B cell (primary cell): ENCODE results near the gene BCL3. TPM values are rescaled to one million over a fixed set of nuclear protein-coding genes. Genes with fewer than 3 reads are reported as not detected.
A peak's percentile ranks its signal among the peaks of the same experiment; 100 is the strongest.

Source experiments
- ATAC-seq: fragments of 200-7000 bp; cut with Tn5 transposase; one replicate; pipeline ENCODE4 v1.10.0; 2021; ENCODE audit warnings: low read depth, mild to moderate bottlenecking, moderate number of reproducible peaks, moderate library complexity
- CTCF ChIA-PET: fragments of 350-600 bp; sonication (Branson Sonifier 250); formaldehyde crosslinking; loops from one replicate; lab custom pipeline; 2021; ENCODE audit warnings: antibody characterized with exemption, inconsistent platforms; lab: Charles Lee
- POLR2A ChIA-PET: fragments of 350-600 bp; sonication (Branson Sonifier 250); formaldehyde crosslinking; loops from one replicate; lab custom pipeline; 2021; ENCODE audit warnings: antibody characterized with exemption; lab: Charles Lee
- DNase-seq: peaks from one replicate; pipeline ENCODE4 v3.0.0; 2013
- H2AFZ ChIP-seq: 2 replicates; pipeline ENCODE4 v1.6.1; 2012; ENCODE audit warnings: mild to moderate bottlenecking, low read depth, low read length; ENCODE audit not compliant: insufficient read depth, poor library complexity, severe bottlenecking
- H3K27ac ChIP-seq, 2 donors: 1 replicate in 1 of 2; 2 replicates in 1 of 2; pipeline ENCODE4 v1.5.1; 2012 to 2013; ENCODE audit warnings: low read length in 2 of 2, mild to moderate bottlenecking in 2 of 2, moderate library complexity in 1 of 2
- H3K27me3 ChIP-seq, 4 experiments: fragments of 200-600 bp in 1 of 4; sonication (generic) in 1 of 4; replicated peaks in 1 of 4; 1 replicate in 2 of 4; 2 replicates in 2 of 4; pipeline versions ENCODE4 v1.6.1 to v1.7.0; 2013 to 2016; ENCODE audit warnings: low read length in 3 of 4, mild to moderate bottlenecking in 2 of 4, mixed read lengths in 1 of 4, moderate library complexity in 1 of 4; ENCODE audit not compliant: insufficient read depth in 4 of 4, control insufficient read depth in 3 of 4; ENCODE audit errors: control extremely low read depth in 1 of 4
- H3K36me3 ChIP-seq, 2 experiments: replicated peaks in 1 of 2; 1 replicate in 1 of 2; 2 replicates in 1 of 2; pipeline versions ENCODE4 v1.6.1 to v1.7.1; 2013; ENCODE audit warnings: low read length in 1 of 2; ENCODE audit not compliant: insufficient read depth in 2 of 2, control insufficient read depth in 1 of 2; ENCODE audit errors: control extremely low read depth in 1 of 2, extremely low read depth in 1 of 2
- H3K4me1 ChIP-seq, 2 donors: fragments of 200-600 bp in 1 of 2; sonication (generic) in 1 of 2; 1 replicate in 1 of 2; 2 replicates in 1 of 2; pipeline versions ENCODE4 v1.5.1 to v1.6.1; 2013 to 2017; ENCODE audit warnings: low read length in 2 of 2; ENCODE audit not compliant: control insufficient read depth in 2 of 2, insufficient read depth in 2 of 2
- H3K4me2 ChIP-seq: replicated peaks from 2 replicates; pipeline ENCODE3; 2012; ENCODE audit warnings: mild to moderate bottlenecking, low read depth, low read length; ENCODE audit not compliant: poor library complexity, severe bottlenecking
- H3K4me3 ChIP-seq, 5 experiments: fragments of 200-600 bp in 1 of 5; sonication (generic) in 1 of 5; 1 replicate in 3 of 5; 2 replicates in 2 of 5; pipeline versions ENCODE4 v1.5.1 to v1.7.0; 2011 to 2016; ENCODE audit warnings: low read length in 4 of 5, mild to moderate bottlenecking in 4 of 5, low read depth in 2 of 5, control low read depth in 1 of 5, moderate library complexity in 1 of 5; ENCODE audit not compliant: insufficient read depth in 1 of 5; ENCODE audit errors: control extremely low read depth in 1 of 5, extremely low read depth in 1 of 5
- H3K79me2 ChIP-seq: fragments of 200-600 bp; sonication (generic); one replicate; pipeline ENCODE4 v1.6.0; 2016; ENCODE audit warnings: low read length; ENCODE audit not compliant: control insufficient read depth, insufficient read depth
- H3K9ac ChIP-seq: fragments of 200-600 bp; sonication (generic); 2 replicates; pipeline ENCODE4 v1.6.1; 2017; ENCODE audit warnings: mild to moderate bottlenecking, low read length, moderate library complexity
- H3K9me3 ChIP-seq, 3 donors: one replicate each; pipeline versions ENCODE4 v1.6.1 to v1.7.1; 2013; ENCODE audit warnings: low read length in 2 of 3; ENCODE audit not compliant: control insufficient read depth in 2 of 3, insufficient read depth in 1 of 3; ENCODE audit errors: control extremely low read depth in 1 of 3
- H4K20me1 ChIP-seq: 2 replicates; pipeline ENCODE4 v1.6.0; 2012; ENCODE audit warnings: mild to moderate bottlenecking, low read length; ENCODE audit not compliant: insufficient read depth, control insufficient read depth, poor library complexity, severe bottlenecking
- H3K27ac Mint-ChIP-seq: one replicate; pipeline ENCODE4 v1.8.0; 2021; ENCODE audit warnings: mixed read lengths
- H3K27me3 Mint-ChIP-seq: one replicate; pipeline ENCODE4 v1.8.0; 2021; ENCODE audit warnings: mixed read lengths
- H3K4me1 Mint-ChIP-seq: one replicate; pipeline ENCODE4 v1.8.0; 2021; ENCODE audit warnings: mixed read lengths
- H3K4me3 Mint-ChIP-seq: one replicate; pipeline ENCODE4 v1.8.0; 2021; ENCODE audit warnings: mixed read lengths
- H3K9me3 Mint-ChIP-seq: one replicate; pipeline ENCODE4 v1.8.0; 2022; ENCODE audit warnings: mixed read lengths; ENCODE audit not compliant: insufficient read depth
- CTCF ChIP-seq: fragments of 200-600 bp; IDR thresholded peaks from one replicate; pipeline ENCODE4 v1.8.0; 2022; ENCODE audit warnings: antibody characterized with exemption, mild to moderate bottlenecking
- EZH2 ChIP-seq: IDR thresholded peaks from 2 replicates; pipeline ENCODE4 v1.6.1; 2012; ENCODE audit warnings: borderline replicate concordance, low read depth, mild to moderate bottlenecking, moderate library complexity, low read length; ENCODE audit not compliant: insufficient read depth, poor library complexity, severe bottlenecking
- WGBS: methylation state at CpG from one replicate; pipeline ENCODE4 v1.1.5; 2013; ENCODE audit warnings: missing lambda C conversion rate; ENCODE audit not compliant: insufficient coverage; 5-methylcytosine and 5-hydroxymethylcytosine counted together
- intact Hi-C: fragments of 100-400 bp; cut with micrococcal nuclease; formaldehyde crosslinking; loops from one replicate; pipeline ENCODE4 v1.10.0; 2022
- polyA plus RNA-seq: library from polyadenylated mRNA; depleted of rRNA; stranded (reverse); fragments of >200 nt; gene quantifications from 2 replicates; pipeline ENCODE4 v1.2.3, GENCODE V29; 2012
- total RNA-seq, 2 donors: library from RNA; stranded (reverse); fragments of 120-200 nt in 1 of 2; gene quantifications; 1 replicate in 1 of 2; 2 replicates in 1 of 2; pipeline versions ENCODE4 v1.2.3 to v1.2.4, GENCODE V29; 2013 to 2022

BCL3 gene
- total and polyA plus RNA-seq, 2 donors (not counting 1 experiment from before 2014, with no cell fraction given): 52.3 to 147 TPM

- Histone ChIP-seq H3K27me3 (no peaks in the 10 kb centered on the region), H3K9ac (no peak overlapping the region), H3K4me3 (no peak overlapping the region), H2AFZ (no peak overlapping the region), H3K36me3 (no peaks in the 10 kb centered on the region), H3K4me2 (no peak overlapping the region), H3K9me3 (no peaks in the 10 kb centered on the region), H3K79me2 (no peaks in the 10 kb centered on the region), H3K4me1 (peaks cover 7 to 14% of the 10 kb centered on the region in 2 donors), H4K20me1 (no peaks in the 10 kb centered on the region), H3K27ac (no peak overlapping the region)
- no peak for DNase-seq
- 0% methylated on average over 1 of the region's 1 CpG for WGBS
- Mint-ChIP-seq H3K9me3 (no peaks in the 10 kb centered on the region), H3K27me3 (no peaks in the 10 kb centered on the region), H3K27ac (peak overlapping the region; percentile 37), H3K4me1 (peaks cover 11% of the 10 kb centered on the region), H3K4me3 (no peak overlapping the region)
- ChIA-PET CTCF (interaction anchor here (0.5 to 1.5 kb wide), 2 partner anchors 44 to 123 kb away, joined by 3 read pairs; no protein-coding TSS in a partner anchor), POLR2A (no interaction called here)
- TF ChIP-seq CTCF: no peak
- TF ChIP-seq EZH2: no peak
- ATAC-seq: no peak
- intact Hi-C loops: no loop called here
Observed at GRCh38 chr19:44734357-44734756, 14.2 kb upstream of the BCL3 start.

GRCh38 chr19:44735011-44735410, 13.5 kb upstream of the BCL3 start:
- Histone ChIP-seq H2AFZ (no peak overlapping the region), H3K4me2 (no peak overlapping the region), H3K79me2 (no peaks in the 10 kb centered on the region), H3K9me3 (no peaks in the 10 kb centered on the region), H3K4me1 (peaks cover under 1 to 7% of the 10 kb centered on the region in 2 donors), H4K20me1 (no peaks in the 10 kb centered on the region), H3K27me3 (no peaks in the 10 kb centered on the region), H3K9ac (no peak overlapping the region), H3K27ac (no peak overlapping the region), H3K36me3 (no peaks in the 10 kb centered on the region), H3K4me3 (no peak overlapping the region)
- H3K4me3 Mint-ChIP-seq: no peak overlapping the region
- peaks cover 5% of the 10 kb centered on the region for H3K4me1 Mint-ChIP-seq
- H3K9me3 Mint-ChIP-seq: no peaks in the 10 kb centered on the region
- POLR2A ChIA-PET: no interaction called here
- no peak for ATAC-seq
- H3K27me3 Mint-ChIP-seq: no peaks in the 10 kb centered on the region
- DNase-seq: no peak
- TF ChIP-seq CTCF (no peak), EZH2 (no peak)
- 86% methylated on average over 3 of the region's 5 CpGs for WGBS
- CTCF ChIA-PET: no interaction called here
- intact Hi-C loops: no loop called here
- no peak overlapping the region for H3K27ac Mint-ChIP-seq
